A549 (cell line): ENCODE results near the gene ABO. TPM values are rescaled to one million over a fixed set of nuclear protein-coding genes. Genes with fewer than 3 reads are reported as not detected.
A peak's percentile ranks its signal among the peaks of the same experiment; 100 is the strongest.

ENCODE experiments used
- ATAC-seq, 2 experiments: fragments of 200-7000 bp in 1 of 2; fragments of >200 bp in 1 of 2; cut with Nextera tagmentation in 1 of 2; cut with Tn5 transposase in 1 of 2; 3 replicates each; pipeline versions ENCODE4 v1.8.0 to v1.9.1; 2018 to 2020; ENCODE audit warnings: mild to moderate bottlenecking in 1 of 2, moderate library complexity in 1 of 2
- CTCF ChIA-PET: fragments of 300-600 bp; sonication (Branson Sonifier 250); formaldehyde crosslinking; extraction: SDS; loops from one replicate; lab custom pipeline; 2021; ENCODE audit warnings: antibody characterized with exemption, inconsistent platforms; lab: Yijun Ruan, JAX
- POLR2A ChIA-PET: fragments of 350-600 bp; formaldehyde crosslinking; extraction: SDS; loops from one replicate; lab custom pipeline; 2021; ENCODE audit warnings: antibody characterized with exemption, inconsistent platforms; lab: Yijun Ruan, JAX
- DNase-seq, 2 experiments: peaks; one replicate each; pipeline versions ENCODE4 v3.0.0 to v3.0.0-alpha.2; 2011 to 2016; ENCODE audit warnings: low read depth in 1 of 2, low spot score in 1 of 2
- FAIRE-seq: peaks from 2 replicates; lab custom pipeline; 2011; peaks lifted over from hg19 to GRCh38; lab: Jason Lieb, UNC
- H3K27ac ChIP-seq, 2 experiments: fragments of >200 bp; sonication (Bioruptor Twin); formaldehyde crosslinking; 3 replicates each; pipeline ENCODE4 v1.5.1; 2016 to 2017
- H3K4me1 ChIP-seq: fragments of >200 bp; sonication (Bioruptor Twin); formaldehyde crosslinking; 3 replicates; pipeline ENCODE4 v1.6.1; 2016
- H3K4me2 ChIP-seq: fragments of >200 bp; sonication (Bioruptor Twin); formaldehyde crosslinking; 3 replicates; pipeline ENCODE4 v1.6.1; 2016
- H3K4me3 ChIP-seq: fragments of >200 bp; sonication (Bioruptor Twin); formaldehyde crosslinking; 3 replicates; pipeline ENCODE4 v1.5.1; 2016
- H3K9me3 ChIP-seq: fragments of >200 bp; sonication (Bioruptor Twin); formaldehyde crosslinking; 3 replicates; pipeline ENCODE4 v1.6.1; 2016
- BCL3 ChIP-seq: fragments of >200 bp; sonication (Bioruptor Twin); formaldehyde crosslinking; IDR thresholded peaks from 3 replicates; pipeline ENCODE4 v1.6.1; 2016
- CHD2 ChIP-seq: fragments of 150-350 bp; IDR thresholded peaks from 2 replicates; pipeline ENCODE4 v1.6.1; 2014; ENCODE audit warnings: low read length; ENCODE audit not compliant: partially characterized antibody
- EHMT2 ChIP-seq: fragments of 200-600 bp; sonication (generic); IDR thresholded peaks from 2 replicates; pipeline ENCODE4 v1.6.1; 2016; ENCODE audit warnings: antibody characterized with exemption, low read depth, mild to moderate bottlenecking, moderate library complexity
- HES2 ChIP-seq: fragments of >200 bp; sonication (Bioruptor Twin); formaldehyde crosslinking; IDR thresholded peaks from 2 replicates; pipeline ENCODE4 v1.6.1; 2016
- HEYL ChIP-seq: fragments of 250-450 bp; sonication (Bioruptor Pico); IDR thresholded peaks from 2 replicates; pipeline ENCODE4 v1.8.0; 2021; ENCODE audit warnings: mild to moderate bottlenecking, moderate library complexity
- HOXA7 ChIP-seq: fragments of 250-450 bp; sonication (Bioruptor Pico); IDR thresholded peaks from 2 replicates; pipeline ENCODE4 v1.5.0; 2020; ENCODE audit warnings: mild to moderate bottlenecking, moderate library complexity
- KDM1A ChIP-seq: fragments of 200-600 bp; sonication (generic); IDR thresholded peaks from 2 replicates; pipeline ENCODE4 v1.6.1; 2016; ENCODE audit warnings: low read depth, mild to moderate bottlenecking
- MAFK ChIP-seq: fragments of 450-650 bp; IDR thresholded peaks from 2 replicates; pipeline ENCODE4 v1.6.1; 2014; ENCODE audit not compliant: partially characterized antibody
- NR3C1 ChIP-seq: fragments of >200 bp; sonication (Bioruptor Twin); formaldehyde crosslinking; IDR thresholded peaks from 3 replicates; pipeline ENCODE4 v1.6.1; 2017
- RCOR1 ChIP-seq: fragments of 150-350 bp; IDR thresholded peaks from 2 replicates; pipeline ENCODE4 v1.6.1; 2014; ENCODE audit warnings: antibody characterized with exemption, low read length, low read depth
- REST ChIP-seq: fragments of 200-600 bp; sonication (generic); IDR thresholded peaks from 2 replicates; pipeline ENCODE4 v1.6.1; 2016; ENCODE audit warnings: antibody characterized with exemption, mild to moderate bottlenecking, moderate library complexity
- RNF2 ChIP-seq: fragments of 200-600 bp; sonication (generic); IDR thresholded peaks from 2 replicates; pipeline ENCODE4 v1.6.1; 2016; ENCODE audit warnings: low read depth, mild to moderate bottlenecking, antibody characterized with exemption, moderate library complexity, borderline replicate concordance
- USF2 ChIP-seq: fragments of 450-650 bp; IDR thresholded peaks from 2 replicates; pipeline ENCODE4 v1.6.1; 2014; ENCODE audit warnings: antibody characterized with exemption
- ZSCAN20 ChIP-seq: fragments of 250-450 bp; sonication (Bioruptor Pico); IDR thresholded peaks from 2 replicates; pipeline ENCODE4 v1.8.0; 2022; ENCODE audit warnings: mild to moderate bottlenecking, moderate library complexity
- WGBS: methylation state at CpG from one replicate; pipeline ENCODE4 v1.1.6; 2017; ENCODE audit errors: missing lambda C conversion rate; 5-methylcytosine and 5-hydroxymethylcytosine counted together
- polyA plus RNA-seq, 4 experiments: library from polyadenylated mRNA; depleted of rRNA in 3 of 4; stranded (reverse); fragments of >200 nt; fragmentation: RNase III in 1 of 4; extraction: RNeasy Plus Mini Kit Qiagen cat#74134 plus additional on column Dnase treatment in 1 of 4; gene quantifications; 2 replicates in 3 of 4; 3 replicates in 1 of 4; pipeline ENCODE4 v1.2.3, GENCODE V29; 2011 to 2017

ABO gene
- polyA plus RNA-seq, 2 of the 4 experiments (the other 2 are of a cell fraction), result not detected

GRCh38 chr9:133246562-133246961, 28.4 kb downstream of the ABO start:
- Histone ChIP-seq H3K9me3 (no peaks in the 10 kb centered on the region), H3K27ac (no peak overlapping the region), H3K4me3 (no peak overlapping the region), H3K4me2 (no peak overlapping the region), H3K4me1 (no peaks in the 10 kb centered on the region)
- 78% methylated on average over 14 of the region's 16 CpGs for WGBS
- ChIA-PET CTCF (interaction anchor here (0.8 to 4.2 kb wide), 5 partner anchors 7 to 60 kb away, joined by 3 to 24 read pairs (median 6); no protein-coding TSS in a partner anchor), POLR2A (no interaction called here)
- no peak for FAIRE-seq
- ATAC-seq, result no peak; a peak in 1 of 6 replicates
- no peak for DNase-seq
- TF ChIP-seq RNF2, result no peak
- no peak for TF ChIP-seq BCL3
- no peak for TF ChIP-seq HES2
- no peak for TF ChIP-seq REST
- no peak for TF ChIP-seq ZSCAN20 (CRISPR knock-in tag)
- TF ChIP-seq NR3C1, result no peak
- no peak for TF ChIP-seq RCOR1
- no peak for TF ChIP-seq HOXA7 (CRISPR knock-in tag)

- H3K4me2 ChIP-seq, result no peak overlapping the region
- DNase-seq (no peak), FAIRE-seq (no peak), ATAC-seq (no peak)
- WGBS, result 63% methylated on average over 8 of the region's 8 CpGs
- TF ChIP-seq MAFK, result peak; percentile 56
- no peak for TF ChIP-seq USF2
- CTCF ChIA-PET, result interaction anchor here (0.7 to 1.3 kb wide), 3 partner anchors 14 to 65 kb away, joined by 3 to 5 read pairs (median 4); no protein-coding TSS in a partner anchor
- H3K4me3 ChIP-seq, result no peak overlapping the region
- H3K9me3 ChIP-seq, result no peaks in the 10 kb centered on the region
- no peak overlapping the region for H3K27ac ChIP-seq
- H3K4me1 ChIP-seq, result peaks cover 5% of the 10 kb centered on the region; the same call in 1 of the 3 replicates
- POLR2A ChIA-PET, result interaction anchor here (0.6 kb wide), 1 partner anchor 655 kb away, joined by 5 read pairs; no protein-coding TSS in a partner anchor
These were observed 32.0 kb downstream of the ABO start for GRCh38 chr9:133242991-133243390.

- peaks cover 5% of the 10 kb centered on the region; the same call in 1 of the 3 replicates for H3K4me1 ChIP-seq
- WGBS, result 80% methylated on average over 14 of the region's 14 CpGs
- no peak for FAIRE-seq
- POLR2A ChIA-PET, result no interaction called here
- H3K9me3 ChIP-seq, result no peaks in the 10 kb centered on the region
- no peak overlapping the region for H3K4me2 ChIP-seq
- H3K4me3 ChIP-seq, result no peak overlapping the region
- TF ChIP-seq HES2 (no peak), RNF2 (no peak), HOXA7 (CRISPR knock-in tag) (no peak), EHMT2 (no peak), HEYL (CRISPR knock-in tag) (no peak), USF2 (no peak), CHD2 (no peak), KDM1A (no peak)
- TF ChIP-seq, all 56 proteins: peak for 0
- ATAC-seq (no peak), DNase-seq (no peak)
- H3K27ac ChIP-seq, result no peak overlapping the region
- CTCF ChIA-PET, result interaction anchor here (1.3 kb wide), 1 partner anchor 56 kb away, joined by 5 read pairs; no protein-coding TSS in a partner anchor
These were observed 32.8 kb downstream of the ABO start for GRCh38 chr9:133242241-133242640.
